ENCODE measurements around the gene PRKCD. TPM values are rescaled to one million over a fixed set of nuclear protein-coding genes. Genes with fewer than 3 reads are reported as not detected.

PRKCD gene
- total RNA-seq, 1 donor from 2014 or later: 15.3 TPM

DNA sequence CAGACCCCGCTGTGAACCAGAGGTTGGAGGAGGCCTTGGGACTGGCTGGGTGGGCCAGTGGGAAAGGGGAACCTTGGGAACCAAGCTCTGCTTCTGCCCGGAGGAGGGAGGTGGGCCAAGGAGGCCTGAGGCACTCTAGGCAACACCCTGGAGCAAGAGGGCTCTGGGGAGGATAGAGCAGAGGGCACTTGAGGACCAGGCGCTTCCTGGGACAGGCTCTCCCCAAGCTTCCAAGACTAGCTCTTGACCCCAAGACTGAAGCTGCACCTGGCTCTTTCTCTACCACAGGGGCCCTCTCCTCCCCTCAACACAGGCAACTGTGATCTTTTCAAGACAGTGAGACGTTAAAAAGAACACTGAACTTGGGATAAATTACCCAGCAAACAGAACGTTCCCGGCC, 74.5 kb downstream of the PRKCD start:
- DNase-seq (no peak), ATAC-seq (ENCODE audit: poor library complexity) (no peak)
- intact Hi-C loops (cut with DNase I): no loop called here

DNA sequence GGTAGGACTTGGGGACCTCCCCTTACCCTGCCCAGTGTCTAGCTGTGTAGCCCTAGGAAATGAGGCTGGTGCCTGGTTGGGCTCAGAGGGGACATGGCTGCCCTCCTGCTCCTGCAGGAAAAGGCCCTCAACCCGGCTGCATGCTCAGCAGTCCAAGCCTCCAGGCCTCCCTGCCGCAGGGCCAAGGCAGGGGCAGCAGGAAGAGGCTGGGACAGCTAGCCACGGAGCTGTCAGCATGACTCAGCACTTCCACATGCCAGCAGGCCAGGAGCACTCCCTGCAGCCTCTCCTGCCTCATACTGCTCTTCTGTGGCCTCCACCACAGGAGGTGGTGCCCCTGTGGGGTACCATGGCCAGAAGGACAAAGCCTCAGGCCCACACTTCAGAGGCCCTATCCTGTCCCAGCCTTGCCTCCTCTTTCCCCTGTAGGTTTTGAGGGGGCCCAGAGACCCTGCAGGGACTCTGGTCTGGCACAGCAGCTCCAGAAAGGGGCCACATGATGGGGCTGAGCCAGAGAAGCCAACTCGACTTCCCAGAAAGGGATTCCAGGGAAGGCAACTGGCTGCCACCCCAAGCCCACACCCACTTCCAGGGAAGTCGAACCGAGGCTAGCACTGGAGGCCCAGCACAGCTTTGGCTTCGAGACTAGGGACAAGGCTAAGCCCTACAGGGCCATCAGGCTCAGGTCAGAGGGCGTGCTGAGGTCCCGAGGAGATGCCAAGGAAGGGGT, 75.3 kb downstream of the PRKCD start:
- intact Hi-C loops (cut with DNase I): no loop called here
- DNase-seq (peak; percentile 88), ATAC-seq (ENCODE audit: poor library complexity) (peak; percentile 86)

DNA sequence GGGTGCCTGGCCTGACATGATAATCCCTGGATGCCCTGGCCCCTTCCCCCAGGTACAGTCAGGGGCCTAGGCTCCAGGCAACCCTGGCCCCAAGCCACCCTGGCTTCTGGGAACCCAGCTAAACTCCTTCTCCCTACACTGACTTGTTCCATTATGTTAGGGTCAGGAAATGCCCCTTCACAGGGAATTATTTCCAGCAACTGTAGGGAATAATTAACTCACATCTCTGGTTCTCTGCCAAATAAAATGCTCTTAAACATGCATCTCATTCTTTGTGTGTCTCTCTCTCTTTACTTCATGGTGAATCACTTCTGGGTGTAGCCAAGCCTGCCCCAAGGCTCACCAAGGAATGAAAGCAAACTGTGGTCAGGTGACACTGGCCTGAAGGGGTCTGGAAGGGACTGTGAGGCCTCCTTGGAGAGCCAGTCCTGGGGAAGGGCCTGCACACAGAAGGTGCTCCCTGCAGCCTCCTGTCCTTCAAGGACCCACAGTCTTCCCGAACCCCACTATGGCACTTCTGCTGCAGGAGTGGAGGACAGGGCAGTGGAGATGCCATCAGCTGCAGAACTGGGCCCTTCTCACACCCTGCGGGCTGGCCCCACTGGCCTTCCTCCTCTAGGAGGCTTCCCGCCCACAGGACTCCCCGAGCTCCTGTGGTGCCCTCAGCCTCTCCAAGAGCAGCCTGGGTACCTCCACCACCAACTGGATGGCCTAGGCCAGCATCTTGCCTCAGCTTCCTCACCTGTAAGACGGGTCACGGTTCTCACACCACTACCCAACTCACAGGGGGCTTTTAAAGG, 77.2 kb downstream of the PRKCD start:
- no peak for ATAC-seq (ENCODE audit: poor library complexity)
- no peak for DNase-seq
- intact Hi-C loops (cut with DNase I): no loop called here

DNA sequence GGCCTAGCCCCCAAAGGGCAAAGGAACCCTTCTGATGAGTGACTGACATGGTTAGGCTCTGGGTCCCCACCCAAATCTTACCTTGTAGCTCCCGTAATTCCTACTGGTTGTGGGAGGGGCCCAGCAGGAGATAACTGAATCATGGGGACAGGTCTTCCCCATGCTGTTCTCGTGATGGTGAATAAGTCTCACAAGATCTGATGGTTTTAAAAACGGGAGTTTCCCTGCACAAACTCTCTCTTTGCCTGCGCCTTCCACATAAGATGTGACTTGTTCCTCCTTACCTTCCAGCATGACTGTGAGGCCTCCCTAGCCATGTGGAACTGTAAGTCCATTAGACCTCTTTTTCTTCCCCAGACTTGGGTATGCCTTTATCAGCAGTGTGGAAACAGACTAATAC, 77.9 kb downstream of the PRKCD start:
- ATAC-seq (ENCODE audit: poor library complexity): no peak
- intact Hi-C loops (cut with DNase I): no loop called here
- no peak for DNase-seq

DNA sequence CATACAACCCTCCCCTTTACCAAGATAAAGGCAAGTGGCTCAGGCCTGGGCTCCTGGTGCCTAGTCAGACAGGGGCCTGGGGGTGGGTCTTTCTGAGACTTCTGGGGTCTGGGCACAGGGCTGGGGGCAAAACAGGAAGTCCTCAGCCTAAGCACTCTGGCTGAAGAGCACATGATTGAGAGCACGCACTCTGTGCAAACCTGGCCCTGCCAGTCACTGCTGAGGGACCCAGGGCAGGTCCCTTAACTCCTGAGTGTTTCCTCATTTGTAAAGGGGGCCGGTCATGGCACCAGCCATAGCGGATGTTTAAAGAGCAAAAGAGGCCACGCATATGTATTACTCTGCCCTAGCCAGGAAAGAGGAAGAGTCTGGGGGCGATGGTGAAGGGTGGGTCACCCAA, 78.8 kb downstream of the PRKCD start:
- ATAC-seq (ENCODE audit: poor library complexity): no peak
- no peak for DNase-seq
- intact Hi-C loops (cut with DNase I): no loop called here

DNA sequence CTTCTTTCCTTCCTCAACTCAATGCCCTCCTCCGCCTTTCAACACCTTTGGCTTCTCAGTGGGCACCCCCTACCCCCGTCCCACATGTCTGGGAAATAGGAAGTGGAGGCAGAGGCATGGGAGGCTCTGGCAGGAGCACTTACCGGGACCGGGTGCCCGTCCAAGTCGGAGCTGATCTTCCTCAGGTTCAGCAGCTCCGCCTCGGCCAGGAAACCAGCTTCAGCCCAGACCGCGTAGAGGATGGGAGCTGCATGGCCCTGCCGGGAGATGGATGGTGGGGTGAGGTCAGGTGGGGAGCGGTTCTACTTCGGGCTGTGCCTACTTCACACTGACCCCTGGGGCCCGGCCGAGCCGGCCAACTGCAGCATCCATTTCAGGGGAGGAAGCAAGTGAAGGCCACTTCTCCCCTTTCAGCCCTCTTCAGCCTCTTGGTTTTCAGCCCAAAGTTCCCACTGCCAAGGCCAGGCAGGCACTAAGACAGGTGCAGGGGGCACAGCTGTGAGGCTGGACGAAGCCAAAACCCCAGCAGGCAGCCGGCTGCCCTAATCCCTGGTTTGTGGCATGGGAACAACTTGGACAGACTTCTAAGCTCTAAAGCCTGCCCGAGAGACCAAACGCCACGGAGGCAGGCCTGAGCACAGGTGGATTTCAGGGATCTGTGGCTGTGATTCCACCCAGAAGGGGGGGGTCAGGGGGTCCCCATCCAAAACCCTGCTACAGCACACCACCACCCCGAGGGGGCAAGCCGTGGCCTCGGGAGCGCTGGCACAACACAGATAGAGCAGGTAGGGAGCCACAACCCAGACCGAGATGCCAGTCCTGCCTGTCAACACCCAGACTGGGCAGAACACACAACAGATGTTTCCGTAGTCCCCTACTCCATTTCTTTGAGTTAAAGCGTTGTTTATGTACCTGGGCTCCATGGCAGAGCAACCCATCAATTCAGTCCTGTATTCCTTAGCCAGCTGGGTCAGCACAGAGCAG, 80.3 kb downstream of the PRKCD start:
- DNase-seq: no peak
- peak; percentile 24 for ATAC-seq (ENCODE audit: poor library complexity)
- intact Hi-C loops (cut with DNase I): no loop called here

DNA sequence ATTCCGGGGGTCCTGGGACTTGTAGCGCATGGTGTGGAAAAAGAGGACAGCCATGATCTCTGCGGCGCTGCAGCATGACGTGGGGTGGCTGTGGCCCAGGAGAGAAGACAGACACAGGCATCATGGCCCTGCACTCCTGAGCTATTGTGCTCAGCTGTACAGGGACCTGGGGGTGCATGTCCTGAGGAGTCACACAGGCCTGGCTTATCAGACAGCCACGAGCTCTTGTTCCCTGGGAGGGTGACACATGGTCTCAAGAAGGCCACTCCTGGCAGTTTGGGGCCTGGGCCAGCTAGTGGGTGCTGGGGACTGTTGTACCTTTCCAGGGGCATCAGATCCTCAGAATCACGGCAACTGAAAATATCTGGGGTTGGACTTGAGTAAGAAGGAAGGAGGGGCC, 81.1 kb downstream of the PRKCD start:
- peak; percentile 65 for DNase-seq
- peak; percentile 50 for ATAC-seq (ENCODE audit: poor library complexity)
- intact Hi-C loops (cut with DNase I): no loop called here

Other genes with a start within 250 kb of the PRKCD start
- gene SFMBT1, start 115.1 kb upstream of the PRKCD start, total RNA-seq: 15.7 TPM
- gene RFT1, start 30.8 kb upstream of the PRKCD start, total RNA-seq: 9.8 TPM
- gene TKT, start 94.8 kb downstream of the PRKCD start, total RNA-seq: 43.6 TPM
- gene DCP1A, start 186.3 kb downstream of the PRKCD start, total RNA-seq: 16.3 TPM

Measured in Right ventricle myocardium superior (tissue), 1 donor.